GM12873 (cell line): ENCODE measurements around the gene USE1.

ENCODE experiments used
- TF ChIP-seq, protein P1 (sequence below): IDR thresholded peaks from 2 replicates; pipeline ENCODE4 v1.5.1; 2012; ENCODE audit warnings: low read depth, mild to moderate bottlenecking, moderate library complexity, low read length, control low read depth; ENCODE audit not compliant: insufficient read depth; ENCODE audit errors: missing control alignments

The USE1 gene

DNA sequence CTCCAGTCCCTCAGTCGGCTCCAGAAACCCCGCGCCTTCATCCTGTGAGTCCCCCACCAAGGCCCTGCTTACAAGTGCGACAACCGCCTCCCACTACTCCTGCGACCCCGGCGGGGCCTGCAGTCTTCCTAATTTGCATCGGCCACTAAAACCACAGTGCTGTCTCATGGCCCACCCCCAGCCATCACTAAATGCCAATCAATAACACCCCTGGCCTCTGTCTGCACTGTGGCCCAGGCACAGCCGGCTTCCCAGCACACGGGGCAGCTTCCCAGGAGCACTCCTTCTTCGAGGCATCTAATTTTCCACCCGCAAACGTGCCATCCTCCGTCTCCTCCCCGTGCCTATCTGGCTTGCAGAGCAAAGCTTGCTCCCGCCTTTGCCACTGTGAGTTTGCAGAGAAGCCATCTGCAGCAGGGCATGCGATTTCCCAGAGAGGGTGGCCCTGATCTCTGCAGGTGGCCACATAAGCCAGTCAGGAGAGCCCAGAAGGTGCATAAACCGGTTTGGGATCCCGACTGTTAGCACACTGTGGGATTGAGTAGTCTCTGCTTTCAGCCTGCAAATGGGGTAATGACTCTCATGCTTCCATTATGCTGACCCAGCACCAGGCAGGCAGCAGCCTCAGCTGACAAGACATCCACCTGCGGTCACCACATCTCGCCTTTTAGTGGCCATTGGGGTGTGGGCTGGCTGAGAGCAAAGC is 34.0 kb upstream of the USE1 start:
- TF ChIP-seq, protein P1, sequence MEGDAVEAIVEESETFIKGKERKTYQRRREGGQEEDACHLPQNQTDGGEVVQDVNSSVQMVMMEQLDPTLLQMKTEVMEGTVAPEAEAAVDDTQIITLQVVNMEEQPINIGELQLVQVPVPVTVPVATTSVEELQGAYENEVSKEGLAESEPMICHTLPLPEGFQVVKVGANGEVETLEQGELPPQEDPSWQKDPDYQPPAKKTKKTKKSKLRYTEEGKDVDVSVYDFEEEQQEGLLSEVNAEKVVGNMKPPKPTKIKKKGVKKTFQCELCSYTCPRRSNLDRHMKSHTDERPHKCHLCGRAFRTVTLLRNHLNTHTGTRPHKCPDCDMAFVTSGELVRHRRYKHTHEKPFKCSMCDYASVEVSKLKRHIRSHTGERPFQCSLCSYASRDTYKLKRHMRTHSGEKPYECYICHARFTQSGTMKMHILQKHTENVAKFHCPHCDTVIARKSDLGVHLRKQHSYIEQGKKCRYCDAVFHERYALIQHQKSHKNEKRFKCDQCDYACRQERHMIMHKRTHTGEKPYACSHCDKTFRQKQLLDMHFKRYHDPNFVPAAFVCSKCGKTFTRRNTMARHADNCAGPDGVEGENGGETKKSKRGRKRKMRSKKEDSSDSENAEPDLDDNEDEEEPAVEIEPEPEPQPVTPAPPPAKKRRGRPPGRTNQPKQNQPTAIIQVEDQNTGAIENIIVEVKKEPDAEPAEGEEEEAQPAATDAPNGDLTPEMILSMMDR, result no peak

DNA sequence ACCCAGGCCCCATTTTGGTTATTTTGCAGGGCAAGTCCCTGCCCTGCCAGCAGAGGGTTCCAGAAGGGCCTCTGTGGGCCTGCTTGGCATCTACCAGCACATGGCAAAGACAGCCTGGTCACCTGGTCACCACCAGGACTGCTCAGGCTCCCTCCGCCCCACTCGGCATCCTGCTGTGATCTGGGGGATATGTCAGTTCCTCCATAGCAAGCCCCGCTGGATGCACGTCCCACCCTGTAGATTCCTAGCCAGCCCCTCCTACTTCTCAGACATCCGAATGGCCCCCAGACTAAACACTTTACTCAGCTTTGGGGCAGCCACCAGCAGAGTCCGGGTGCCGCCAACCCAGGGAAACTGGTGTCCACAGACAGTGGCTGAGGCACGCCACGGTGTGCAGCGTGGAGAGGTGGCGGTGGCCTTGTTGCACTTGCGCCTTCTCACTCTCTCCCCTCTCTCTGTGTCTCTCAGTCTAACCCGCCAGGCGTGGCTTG is 31.8 kb upstream of the USE1 start:
- TF ChIP-seq, protein P1, result peak; percentile 51

DNA sequence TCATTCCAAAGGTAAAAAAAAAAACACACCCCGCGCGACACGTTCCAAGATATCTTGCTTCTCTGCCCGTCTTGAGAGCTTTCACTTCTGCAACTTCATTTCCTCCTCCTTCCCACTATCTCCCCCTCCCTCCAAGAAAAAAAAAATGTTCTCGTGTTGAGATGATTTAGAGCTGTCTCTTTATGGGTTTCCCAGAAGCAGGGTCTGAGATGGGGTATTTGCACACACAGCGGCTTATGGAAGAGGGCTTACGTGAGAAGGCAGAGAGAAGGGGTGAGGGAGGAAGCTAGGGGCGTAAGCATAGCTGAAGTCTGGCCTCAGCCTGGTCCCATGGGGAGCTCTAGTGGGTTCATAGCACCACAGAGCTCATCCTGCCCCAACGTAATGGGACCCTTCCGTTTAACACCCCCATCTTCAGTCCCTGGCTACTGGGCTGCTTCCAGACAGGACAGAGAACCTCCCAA is 31.3 kb upstream of the USE1 start:
- TF ChIP-seq, protein P1, result no peak

DNA sequence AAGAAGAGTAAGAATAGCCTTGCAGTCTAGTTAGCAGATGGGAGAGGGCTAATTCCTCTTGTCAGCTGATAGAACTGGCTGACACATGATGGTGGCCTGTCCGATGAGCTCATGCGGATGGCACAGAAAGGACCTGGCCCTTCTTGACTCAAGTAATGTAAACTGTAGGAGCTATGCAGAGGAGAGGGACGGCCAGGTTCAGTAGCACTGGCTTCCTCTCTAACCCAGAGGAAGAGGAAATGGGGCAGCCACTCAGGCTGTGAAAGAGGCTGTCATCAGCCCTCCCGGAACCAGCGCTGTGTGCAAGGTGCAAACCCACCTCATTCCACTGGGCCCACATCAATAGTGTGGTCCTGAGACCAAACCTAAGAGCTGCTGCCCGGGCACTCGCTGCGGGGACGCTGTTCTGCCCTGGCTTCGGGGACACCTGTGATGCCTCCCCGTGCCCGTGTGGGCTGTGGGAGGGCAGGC is 30.8 kb upstream of the USE1 start:
- TF ChIP-seq, protein P1, result no peak

DNA sequence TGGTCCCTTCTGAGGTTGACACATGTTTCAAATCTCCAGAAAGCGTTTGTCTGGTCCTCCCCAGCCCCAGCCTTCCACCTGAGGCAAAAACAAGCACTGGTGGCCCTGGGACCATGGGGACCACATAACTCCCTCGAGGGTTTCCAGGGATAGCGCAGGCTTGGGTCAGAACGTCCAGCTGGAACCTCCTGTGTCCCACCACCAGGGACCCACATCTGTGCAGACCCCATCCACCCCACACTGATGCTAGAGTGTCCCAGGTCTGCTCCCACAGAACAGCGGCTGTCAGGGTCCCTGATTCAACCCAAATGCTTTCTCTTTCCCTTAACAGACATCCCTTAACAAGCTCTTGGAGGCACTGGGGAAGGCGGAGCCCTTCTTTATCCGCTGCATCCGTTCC is 29.6 kb upstream of the USE1 start:
- TF ChIP-seq, protein P1, result no peak

DNA sequence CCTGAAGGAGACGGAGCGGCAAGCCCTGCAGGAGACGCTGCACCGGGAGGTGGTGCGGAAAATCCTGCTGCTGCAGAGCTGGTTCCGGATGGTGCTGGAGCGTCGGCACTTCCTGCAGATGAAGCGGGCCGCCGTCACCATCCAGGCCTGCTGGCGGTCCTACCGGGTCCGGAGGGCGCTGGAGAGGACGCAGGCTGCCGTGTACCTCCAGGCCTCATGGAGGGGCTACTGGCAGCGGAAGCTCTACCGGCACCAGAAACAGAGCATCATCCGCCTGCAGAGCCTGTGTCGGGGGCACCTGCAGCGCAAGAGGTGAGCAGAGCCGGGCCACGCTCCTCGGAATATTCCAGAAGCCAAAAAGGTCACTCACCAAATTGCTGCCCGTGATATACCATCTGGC is 22.4 kb upstream of the USE1 start:
- TF ChIP-seq, protein P1, result no peak

DNA sequence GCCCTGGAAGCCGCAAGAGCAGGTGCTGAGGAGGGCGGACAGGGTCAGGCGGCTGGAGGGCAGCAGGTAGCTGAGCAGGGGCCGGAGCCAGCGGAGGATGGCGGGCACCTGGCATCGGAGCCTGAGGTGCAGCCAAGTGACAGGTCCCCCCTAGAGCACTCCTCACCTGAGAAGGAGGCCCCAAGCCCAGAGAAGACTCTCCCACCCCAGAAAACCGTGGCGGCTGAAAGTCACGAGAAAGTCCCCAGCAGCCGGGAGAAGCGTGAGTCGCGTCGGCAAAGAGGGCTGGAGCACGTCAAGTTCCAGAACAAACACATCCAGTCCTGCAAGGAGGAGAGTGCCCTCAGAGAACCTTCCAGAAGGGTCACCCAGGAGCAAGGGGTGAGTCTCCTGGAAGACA is 20.5 kb upstream of the USE1 start:
- TF ChIP-seq, protein P1, result no peak
